Neural progenitor cell (in vitro differentiated cells): Measurements from ENCODE around the gene DPM1. TPM values are rescaled to one million over a fixed set of nuclear protein-coding genes. Genes with fewer than 3 reads are reported as not detected.

Experiments
- DNase-seq: peaks from one replicate; pipeline ENCODE4 v3.0.0-alpha.2; 2016; ENCODE audit warnings: low spot score
- H2AFZ ChIP-seq: fragments of 200-600 bp; sonication (generic); replicated peaks from 2 replicates; pipeline ENCODE4 v1.6.1; 2016; ENCODE audit warnings: antibody characterized with exemption
- H3F3A ChIP-seq: fragments of 200-600 bp; sonication (generic); 2 replicates; pipeline ENCODE4 v1.6.1; 2016; ENCODE audit warnings: antibody characterized with exemption, low read depth
- H3K27ac ChIP-seq: fragments of 200-600 bp; sonication (generic); 2 replicates; pipeline ENCODE4 v1.5.1; 2016; ENCODE audit warnings: mild to moderate bottlenecking
- H3K27me3 ChIP-seq: fragments of 200-600 bp; sonication (generic); 2 replicates; pipeline ENCODE4 v1.6.1; 2016; ENCODE audit warnings: mild to moderate bottlenecking, moderate library complexity
- H3K36me3 ChIP-seq: fragments of 200-600 bp; sonication (generic); 2 replicates; pipeline ENCODE4 v1.5.1; 2016
- H3K4me1 ChIP-seq: fragments of 200-600 bp; sonication (generic); 2 replicates; pipeline ENCODE4 v1.6.1; 2016; ENCODE audit warnings: mixed run types
- H3K4me2 ChIP-seq: fragments of 200-600 bp; sonication (generic); 2 replicates; pipeline ENCODE4 v1.6.1; 2016
- H3K4me3 ChIP-seq: fragments of 200-600 bp; sonication (generic); 2 replicates; pipeline ENCODE4 v1.5.1; 2016
- H3K79me2 ChIP-seq: fragments of 200-600 bp; sonication (generic); 2 replicates; pipeline ENCODE4 v1.6.1; 2016; ENCODE audit warnings: low read depth
- H3K9ac ChIP-seq: fragments of 200-600 bp; sonication (generic); 2 replicates; pipeline ENCODE4 v1.6.1; 2016
- H3K9me3 ChIP-seq: fragments of 200-600 bp; sonication (generic); 2 replicates; pipeline ENCODE4 v1.5.1; 2016; ENCODE audit warnings: low read depth
- H4K20me1 ChIP-seq: fragments of 200-600 bp; sonication (generic); 2 replicates; pipeline ENCODE4 v1.6.1; 2016; ENCODE audit warnings: low read depth
- H3K27ac Mint-ChIP-seq: 3 replicates; pipeline ENCODE4 v1.8.0; 2021; ENCODE audit warnings: mixed read lengths
- H3K27me3 Mint-ChIP-seq: 2 replicates; pipeline ENCODE4 v1.8.0; 2022; ENCODE audit warnings: low read depth, mild to moderate bottlenecking, inconsistent platforms, moderate library complexity, mixed read lengths; ENCODE audit not compliant: insufficient read depth
- H3K36me3 Mint-ChIP-seq: 3 replicates; pipeline ENCODE4 v1.8.0; 2021; ENCODE audit warnings: mixed read lengths
- H3K4me1 Mint-ChIP-seq: 3 replicates; pipeline ENCODE4 v1.8.0; 2021; ENCODE audit warnings: mixed read lengths
- H3K4me3 Mint-ChIP-seq: 3 replicates; pipeline ENCODE4 v1.8.0; 2021; ENCODE audit warnings: mild to moderate bottlenecking, moderate library complexity, mixed read lengths
- H3K9me3 Mint-ChIP-seq: 3 replicates; pipeline ENCODE4 v1.8.0; 2020; ENCODE audit warnings: mixed read lengths
- CTCF ChIP-seq: fragments of 200-600 bp; sonication (generic); IDR thresholded peaks from 2 replicates; pipeline ENCODE4 v1.5.1; 2017; ENCODE audit warnings: antibody characterized with exemption, mild to moderate bottlenecking
- EZH2 ChIP-seq: fragments of 200-600 bp; sonication (generic); IDR thresholded peaks from 2 replicates; pipeline ENCODE4 v1.6.1; 2017; ENCODE audit warnings: antibody characterized with exemption, mild to moderate bottlenecking, moderate library complexity
- EZH2phosphoT487 ChIP-seq: fragments of 200-600 bp; sonication (generic); IDR thresholded peaks from 2 replicates; pipeline ENCODE4 v1.6.1; 2017; ENCODE audit warnings: antibody characterized with exemption
- total RNA-seq: library from RNA; depleted of rRNA; stranded (reverse); fragments of >200 nt; gene quantifications from 2 replicates; pipeline ENCODE4 v1.2.3, GENCODE V29; 2015; ENCODE audit warnings: low replicate concordance

Gene DPM1
- total RNA-seq, 1 donor from 2014 or later: 173 TPM

- Histone ChIP-seq H3K36me3 (no peaks in the 10 kb centered on the region), H3K79me2 (no peaks in the 10 kb centered on the region), H3K9me3 (no peaks in the 10 kb centered on the region), H4K20me1 (no peaks in the 10 kb centered on the region), H3K4me3 (no peak overlapping the region), H3K27ac (no peak overlapping the region), H3K4me2 (no peak overlapping the region), H3K4me1 (peaks cover 6% of the 10 kb centered on the region), H3K9ac (no peak overlapping the region), H2AFZ (no peak overlapping the region), H3K27me3 (no peaks in the 10 kb centered on the region), H3F3A (no peaks in the 10 kb centered on the region)
- Mint-ChIP-seq H3K27ac (peak overlapping the region; percentile 42), H3K4me3 (no peak overlapping the region), H3K9me3 (peaks cover 4% of the 10 kb centered on the region), H3K4me1 (peaks cover 10% of the 10 kb centered on the region), H3K36me3 (no peaks in the 10 kb centered on the region), H3K27me3 (peaks cover 12% of the 10 kb centered on the region)
- DNase-seq: peak; percentile 15
- TF ChIP-seq CTCF: no peak
- no peak for TF ChIP-seq EZH2phosphoT487
- TF ChIP-seq EZH2: no peak
Measured at GRCh38 chr20:50977066-50978021, 19.0 kb upstream of the DPM1 start.

GRCh38 chr20:50975701-50976330 lies 17.5 kb upstream of the DPM1 start:
- no peak for DNase-seq
- Mint-ChIP-seq H3K9me3 (peaks cover 4% of the 10 kb centered on the region), H3K27me3 (peaks cover 11% of the 10 kb centered on the region), H3K4me1 (peaks cover 4% of the 10 kb centered on the region), H3K36me3 (no peaks in the 10 kb centered on the region), H3K4me3 (no peak overlapping the region), H3K27ac (no peak overlapping the region)
- no peaks in the 10 kb centered on the region for H4K20me1 ChIP-seq
- H3K79me2 ChIP-seq: no peaks in the 10 kb centered on the region
- H3K4me2 ChIP-seq: no peak overlapping the region
- no peak overlapping the region for H3K9ac ChIP-seq
- no peak overlapping the region for H3K4me3 ChIP-seq
- H3K27me3 ChIP-seq: peaks cover 3% of the 10 kb centered on the region
- no peaks in the 10 kb centered on the region for H3K9me3 ChIP-seq
- no peak overlapping the region for H2AFZ ChIP-seq
- peaks cover 6% of the 10 kb centered on the region for H3K4me1 ChIP-seq
- no peaks in the 10 kb centered on the region for H3F3A ChIP-seq
- H3K36me3 ChIP-seq: no peaks in the 10 kb centered on the region
- H3K27ac ChIP-seq: no peak overlapping the region
- TF ChIP-seq EZH2: no peak
- no peak for TF ChIP-seq CTCF
- TF ChIP-seq EZH2phosphoT487: no peak

- Histone ChIP-seq H3K36me3 (no peaks in the 10 kb centered on the region), H4K20me1 (no peaks in the 10 kb centered on the region), H3K9ac (no peak overlapping the region), H3K4me3 (no peak overlapping the region), H3F3A (peaks cover 25% of the 10 kb centered on the region), H3K27me3 (peaks cover 3% of the 10 kb centered on the region), H3K79me2 (no peaks in the 10 kb centered on the region), H3K9me3 (no peaks in the 10 kb centered on the region), H3K4me2 (no peak overlapping the region), H3K4me1 (peaks cover 29% of the 10 kb centered on the region), H2AFZ (no peak overlapping the region), H3K27ac (no peak overlapping the region)
- Mint-ChIP-seq H3K27me3 (peaks cover 15% of the 10 kb centered on the region), H3K9me3 (peaks cover 4% of the 10 kb centered on the region), H3K27ac (no peak overlapping the region), H3K4me1 (peaks cover 28% of the 10 kb centered on the region), H3K36me3 (no peaks in the 10 kb centered on the region), H3K4me3 (peak overlapping the region; percentile 53)
- DNase-seq: no peak
- no peak for TF ChIP-seq EZH2phosphoT487
- no peak for TF ChIP-seq EZH2
- no peak for TF ChIP-seq CTCF
Measured at GRCh38 chr20:50969912-50970311, 11.6 kb upstream of the DPM1 start.
